Astrocyte (in vitro differentiated cells and primary cell): ENCODE data around the gene SNRPD3.

Source experiments
- EZH2 ChIP-seq: IDR thresholded peaks from 2 replicates; pipeline ENCODE4 v1.6.1; 2012; ENCODE audit warnings: mild to moderate bottlenecking, low read length, inconsistent platforms; ENCODE audit not compliant: insufficient read depth
- TF ChIP-seq, protein P1 (sequence below): IDR thresholded peaks from 2 replicates; pipeline ENCODE4 v1.5.1; 2011; ENCODE audit warnings: low read depth, mild to moderate bottlenecking, inconsistent platforms, low read length, moderate library complexity; ENCODE audit not compliant: insufficient read depth

- TF ChIP-seq, protein P1, sequence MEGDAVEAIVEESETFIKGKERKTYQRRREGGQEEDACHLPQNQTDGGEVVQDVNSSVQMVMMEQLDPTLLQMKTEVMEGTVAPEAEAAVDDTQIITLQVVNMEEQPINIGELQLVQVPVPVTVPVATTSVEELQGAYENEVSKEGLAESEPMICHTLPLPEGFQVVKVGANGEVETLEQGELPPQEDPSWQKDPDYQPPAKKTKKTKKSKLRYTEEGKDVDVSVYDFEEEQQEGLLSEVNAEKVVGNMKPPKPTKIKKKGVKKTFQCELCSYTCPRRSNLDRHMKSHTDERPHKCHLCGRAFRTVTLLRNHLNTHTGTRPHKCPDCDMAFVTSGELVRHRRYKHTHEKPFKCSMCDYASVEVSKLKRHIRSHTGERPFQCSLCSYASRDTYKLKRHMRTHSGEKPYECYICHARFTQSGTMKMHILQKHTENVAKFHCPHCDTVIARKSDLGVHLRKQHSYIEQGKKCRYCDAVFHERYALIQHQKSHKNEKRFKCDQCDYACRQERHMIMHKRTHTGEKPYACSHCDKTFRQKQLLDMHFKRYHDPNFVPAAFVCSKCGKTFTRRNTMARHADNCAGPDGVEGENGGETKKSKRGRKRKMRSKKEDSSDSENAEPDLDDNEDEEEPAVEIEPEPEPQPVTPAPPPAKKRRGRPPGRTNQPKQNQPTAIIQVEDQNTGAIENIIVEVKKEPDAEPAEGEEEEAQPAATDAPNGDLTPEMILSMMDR, result no peak
- TF ChIP-seq EZH2, result no peak
Observed at GRCh38 chr22:24565077-24565476, 9.3 kb downstream of the SNRPD3 start.
